Omental fat pad (tissue), 4 donors: ENCODE measurements around the gene PPP1R12C. TPM values are rescaled to one million over a fixed set of nuclear protein-coding genes. Genes with fewer than 3 reads are reported as not detected.

Experiments used
- ATAC-seq: fragments of 150-250 bp; one replicate; pipeline ENCODE4 v1.9.1; 2016; ENCODE audit warnings: mild to moderate bottlenecking, moderate library complexity; ENCODE audit not compliant: low FRiP score
- DNase-seq: peaks from one replicate; pipeline ENCODE4 v3.0.0-alpha.2; 2019; ENCODE audit warnings: low spot score
- total RNA-seq, 4 donors: library from RNA; depleted of rRNA; stranded (reverse); fragments of >200 nt; gene quantifications; one replicate each; pipeline ENCODE4 v1.1.0, GENCODE V29; 2016
- TF ChIP-seq, protein P1 (sequence below), 3 donors: fragments of 450-650 bp; IDR thresholded peaks; one replicate each; pipeline ENCODE4 v1.5.1; 2016 to 2017; ENCODE audit warnings: antibody characterized with exemption in 3 of 3, mild to moderate bottlenecking in 3 of 3, moderate library complexity in 2 of 3

The PPP1R12C gene
- total RNA-seq, 4 donors from 2014 or later = 59.9 to 127 (median 107) TPM

DNA sequence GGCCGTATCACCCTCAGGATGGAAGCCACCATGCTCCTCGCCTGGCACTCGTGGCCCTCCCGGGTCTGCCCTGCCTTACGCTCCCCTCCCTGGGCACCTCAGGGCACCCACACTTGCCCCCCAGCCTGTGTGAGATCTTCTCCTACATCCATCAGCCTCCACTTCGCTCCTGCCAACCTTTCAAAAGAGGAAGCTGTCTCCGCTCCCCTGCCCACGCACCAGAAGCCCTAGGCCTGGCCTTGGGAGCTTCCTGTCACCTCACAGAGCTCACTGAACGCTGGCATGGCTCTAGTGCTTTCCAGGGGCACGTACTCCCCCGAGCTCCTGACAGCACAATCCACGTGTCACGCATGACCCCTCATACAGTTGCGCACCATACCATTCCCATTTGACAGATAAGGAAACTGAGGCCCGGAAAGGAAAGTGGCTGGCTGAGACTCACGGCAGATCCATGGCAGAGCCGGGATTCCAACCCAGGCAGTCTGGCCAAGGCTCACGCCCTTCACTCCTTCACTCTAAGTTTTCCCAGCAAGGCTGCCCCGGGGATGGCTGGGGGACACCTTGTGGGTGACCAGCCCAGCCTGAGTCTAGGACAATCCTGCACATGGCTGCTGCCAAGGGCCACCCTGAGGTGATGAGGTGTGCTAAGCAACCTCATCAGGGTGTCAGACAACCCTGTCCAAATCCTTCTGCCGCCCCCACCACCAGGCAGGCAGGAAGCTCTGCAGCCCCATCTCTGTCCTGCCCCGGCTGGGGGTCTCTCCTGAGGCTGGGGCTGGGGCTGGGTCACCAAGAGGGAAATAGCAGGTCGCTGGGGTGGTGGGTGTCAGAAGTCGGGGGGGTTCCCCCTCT is 19.3 kb downstream of the PPP1R12C start:
- no peak for ATAC-seq

DNA sequence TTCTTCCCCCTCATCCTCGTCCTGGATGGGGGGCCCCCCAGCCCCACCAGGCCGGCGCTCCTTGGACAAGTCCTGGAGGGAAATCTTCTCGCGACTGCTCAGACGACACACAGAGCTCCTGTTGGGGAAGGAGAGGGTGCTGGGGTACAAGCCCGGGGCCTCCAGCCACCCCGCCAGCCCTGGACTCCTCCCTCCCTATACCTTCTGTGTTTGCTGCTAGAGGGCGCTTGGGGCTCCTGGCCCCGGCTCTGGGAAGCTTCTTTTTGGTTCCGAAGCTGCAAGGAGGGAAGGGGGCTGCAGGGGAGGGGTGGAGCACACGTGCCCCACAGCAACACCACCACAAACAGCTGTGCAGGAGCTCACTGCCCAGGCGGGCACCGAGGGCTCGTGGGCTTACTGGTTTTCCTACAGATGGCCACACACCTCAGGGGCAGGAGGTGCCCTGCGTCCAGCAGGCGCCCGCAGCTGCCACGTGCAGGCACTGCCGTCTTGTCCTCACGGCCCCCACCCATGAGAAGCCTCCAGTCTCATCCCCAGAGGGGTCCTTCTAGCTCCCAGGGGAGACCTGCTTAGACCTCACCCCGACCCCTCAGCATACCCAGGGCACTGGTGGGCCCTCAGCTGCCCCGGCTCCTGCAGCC is 21.3 kb downstream of the PPP1R12C start:
- ATAC-seq = no peak
- DNase-seq = no peak
- TF ChIP-seq, protein P1, sequence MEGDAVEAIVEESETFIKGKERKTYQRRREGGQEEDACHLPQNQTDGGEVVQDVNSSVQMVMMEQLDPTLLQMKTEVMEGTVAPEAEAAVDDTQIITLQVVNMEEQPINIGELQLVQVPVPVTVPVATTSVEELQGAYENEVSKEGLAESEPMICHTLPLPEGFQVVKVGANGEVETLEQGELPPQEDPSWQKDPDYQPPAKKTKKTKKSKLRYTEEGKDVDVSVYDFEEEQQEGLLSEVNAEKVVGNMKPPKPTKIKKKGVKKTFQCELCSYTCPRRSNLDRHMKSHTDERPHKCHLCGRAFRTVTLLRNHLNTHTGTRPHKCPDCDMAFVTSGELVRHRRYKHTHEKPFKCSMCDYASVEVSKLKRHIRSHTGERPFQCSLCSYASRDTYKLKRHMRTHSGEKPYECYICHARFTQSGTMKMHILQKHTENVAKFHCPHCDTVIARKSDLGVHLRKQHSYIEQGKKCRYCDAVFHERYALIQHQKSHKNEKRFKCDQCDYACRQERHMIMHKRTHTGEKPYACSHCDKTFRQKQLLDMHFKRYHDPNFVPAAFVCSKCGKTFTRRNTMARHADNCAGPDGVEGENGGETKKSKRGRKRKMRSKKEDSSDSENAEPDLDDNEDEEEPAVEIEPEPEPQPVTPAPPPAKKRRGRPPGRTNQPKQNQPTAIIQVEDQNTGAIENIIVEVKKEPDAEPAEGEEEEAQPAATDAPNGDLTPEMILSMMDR (IDR thresholded peaks at IDR 0.05) = no peak

More for the DNA sequence above, 19.3 kb downstream of the PPP1R12C start:
- TF ChIP-seq, protein P1 (IDR thresholded peaks at IDR 0.05) = no peak
- DNase-seq = no peak

DNA sequence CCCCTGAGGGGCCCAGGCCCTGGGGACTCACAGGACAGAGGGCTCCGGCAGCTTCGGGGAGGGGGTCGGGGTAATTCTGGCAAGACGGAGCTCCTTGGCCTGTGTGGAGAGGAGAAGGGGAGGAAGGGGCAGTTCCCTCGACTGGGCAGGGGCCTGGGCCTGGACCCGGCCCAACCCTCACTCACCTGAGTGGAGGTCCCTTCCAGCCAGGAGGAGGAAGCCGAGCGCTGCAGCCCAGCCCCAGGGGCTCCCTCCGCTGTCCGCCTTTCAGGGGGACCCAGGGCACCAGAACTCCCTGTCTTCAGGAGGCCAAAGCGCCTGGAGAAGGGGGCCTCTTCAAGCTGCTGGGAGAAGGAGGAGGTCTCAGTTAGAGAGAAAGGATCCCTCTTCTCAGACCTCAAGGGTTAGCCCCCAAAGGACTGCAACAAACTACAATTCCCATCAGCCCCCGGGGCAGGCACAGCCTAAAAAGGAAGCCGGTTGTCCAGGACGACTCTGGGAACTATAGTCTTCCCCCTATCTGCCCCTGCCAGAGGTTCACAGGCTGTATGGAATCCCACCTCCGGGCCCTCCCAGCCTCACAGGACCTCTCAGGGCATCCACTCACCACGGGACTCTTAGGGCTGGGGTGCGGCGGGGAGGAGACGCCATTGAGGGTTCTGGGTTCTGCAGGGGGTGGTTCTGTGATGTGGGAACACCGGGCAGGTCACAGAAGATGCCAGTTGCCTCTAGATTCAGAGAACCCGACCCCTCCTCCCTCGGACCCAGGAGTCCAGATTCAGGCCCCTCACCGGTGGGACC is 22.0 kb downstream of the PPP1R12C start:
- DNase-seq (no peak), ATAC-seq (no peak)
- TF ChIP-seq, protein P1 (IDR thresholded peaks at IDR 0.05) = no peak

DNA sequence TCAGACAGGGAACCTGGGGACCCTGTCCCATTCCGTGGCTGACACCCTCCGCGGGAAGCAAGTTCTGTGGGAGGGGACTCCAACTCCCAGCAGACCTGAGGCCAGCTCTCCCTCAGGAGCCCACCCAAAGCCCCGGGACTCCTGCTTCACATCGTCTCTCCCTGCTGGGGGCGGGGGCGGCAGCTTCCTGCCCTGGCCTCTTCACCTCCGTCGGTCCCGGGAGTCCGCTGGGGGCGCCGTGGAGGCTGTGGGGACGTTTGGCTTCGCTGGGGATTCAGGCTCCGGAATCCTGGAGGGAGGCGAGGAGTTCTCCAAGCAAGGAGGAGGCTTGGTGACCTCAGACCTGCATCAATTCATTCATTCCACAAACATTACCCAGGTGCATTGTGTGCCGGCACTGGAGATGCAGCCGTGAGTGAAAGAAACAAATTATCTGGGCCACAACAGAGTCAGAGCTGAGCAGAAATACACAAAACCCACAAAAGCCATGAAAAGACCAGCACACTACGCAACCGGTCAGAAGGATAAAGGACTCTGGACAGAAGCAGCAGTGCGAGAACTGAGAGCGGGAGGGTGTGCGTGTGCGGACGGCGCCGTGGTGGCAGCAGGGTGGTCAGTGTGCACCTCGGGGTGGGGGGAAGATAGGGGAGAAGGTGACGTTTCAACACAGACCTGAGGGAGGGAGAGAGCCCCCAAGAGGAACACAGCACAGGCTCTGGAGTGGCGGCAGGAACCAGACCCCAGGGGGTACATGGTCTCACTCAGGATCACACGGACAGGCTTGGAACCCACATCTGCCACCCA is 22.8 kb downstream of the PPP1R12C start:
- DNase-seq = no peak
- ATAC-seq = no peak
- TF ChIP-seq, protein P1 (IDR thresholded peaks at IDR 0.05) = no peak

DNA sequence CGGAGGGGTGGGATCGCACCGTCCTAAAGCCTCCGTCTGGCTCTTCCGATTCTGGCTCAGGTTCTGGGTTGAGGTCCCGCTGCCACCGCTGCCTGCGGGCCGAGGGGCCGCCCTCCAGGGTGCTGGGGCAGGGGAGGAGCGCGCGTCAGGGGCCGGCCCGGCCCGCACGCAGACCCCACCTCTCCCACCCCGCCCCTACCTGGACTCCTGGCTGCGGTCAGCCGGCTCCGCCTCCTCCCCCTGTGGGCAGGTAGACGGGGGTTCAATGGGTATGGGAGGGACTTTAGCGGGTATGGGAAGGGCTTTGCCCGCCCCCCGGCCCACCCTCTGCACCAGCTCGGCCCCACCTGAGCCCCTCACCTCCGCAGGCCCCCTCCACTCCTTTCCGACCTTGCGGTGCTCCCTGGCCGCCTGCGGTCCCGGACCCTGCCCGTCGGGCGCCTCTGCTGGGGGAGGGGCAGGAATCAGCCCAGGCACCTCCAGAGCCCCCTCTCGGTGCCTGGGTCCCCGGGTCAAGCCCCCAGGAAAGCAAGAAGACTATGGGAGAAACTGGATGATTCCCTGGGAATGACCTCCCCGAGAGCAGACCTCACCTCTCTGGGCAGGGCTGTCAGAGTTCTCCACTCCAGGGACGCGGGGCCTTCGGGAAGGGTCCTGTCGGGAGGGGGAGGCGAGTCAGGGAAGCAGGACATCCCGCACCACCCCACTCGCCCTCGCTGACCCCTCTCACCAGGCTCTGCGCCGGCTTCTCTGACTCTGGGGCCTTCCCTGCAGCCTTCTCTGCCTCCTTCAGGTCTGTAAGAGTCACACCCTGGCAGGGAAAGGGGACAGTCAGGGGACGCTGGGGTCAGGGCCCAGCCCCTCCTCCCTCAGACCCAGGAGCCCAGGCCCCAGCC is 24.8 kb downstream of the PPP1R12C start:
- no peak for DNase-seq
- TF ChIP-seq, protein P1 (IDR thresholded peaks at IDR 0.05) = no peak
- ATAC-seq = no peak
